Sigmoid colon (tissue), 7 donors: ENCODE data around the gene TBC1D23. TPM values are rescaled to one million over a fixed set of nuclear protein-coding genes. Genes with fewer than 3 reads are reported as not detected.

ENCODE experiments used
- DNase-seq: peaks from one replicate; pipeline ENCODE4 v3.0.0-alpha.2; 2019
- H3K27ac ChIP-seq, 4 donors: fragments of 200-600 bp; sonication (generic); one replicate each; pipeline ENCODE4 v1.5.1; 2016 to 2019; ENCODE audit warnings: mild to moderate bottlenecking in 1 of 4
- H3K27me3 ChIP-seq, 3 donors: fragments of 200-600 bp; sonication (generic); one replicate each; pipeline ENCODE4 v1.5.1; 2019; ENCODE audit warnings: mild to moderate bottlenecking in 1 of 3
- H3K36me3 ChIP-seq, 4 donors: fragments of 200-600 bp; sonication (generic); one replicate each; pipeline ENCODE4 v1.5.1; 2016 to 2019
- H3K4me1 ChIP-seq, 4 donors: fragments of 200-600 bp; sonication (generic); one replicate each; pipeline ENCODE4 v1.5.1; 2017 to 2019
- H3K4me3 ChIP-seq, 4 donors: fragments of 200-600 bp; sonication (generic); one replicate each; pipeline ENCODE4 v1.5.1; 2017 to 2019; ENCODE audit warnings: mild to moderate bottlenecking in 2 of 4, moderate library complexity in 1 of 4
- H3K9me3 ChIP-seq, 4 donors: fragments of 200-600 bp in 3 of 4; sonication (generic) in 3 of 4; one replicate each; pipeline versions ENCODE4 v1.5.1 to v1.6.1; 2013 to 2019
- EP300 ChIP-seq, 4 donors: sonication (generic); formaldehyde crosslinking; IDR thresholded peaks; one replicate each; pipeline ENCODE4 v1.6.1; 2017; ENCODE audit warnings: antibody characterized with exemption in 4 of 4
- POLR2A ChIP-seq, 2 donors: fragments of 450-650 bp; IDR thresholded peaks; one replicate each; pipeline ENCODE4 v1.6.1; 2016; ENCODE audit warnings: antibody characterized with exemption in 2 of 2, mild to moderate bottlenecking in 2 of 2, moderate library complexity in 2 of 2
- POLR2AphosphoS5 ChIP-seq, 4 donors: sonication (generic); formaldehyde crosslinking; IDR thresholded peaks; one replicate each; pipeline ENCODE4 v1.6.1; 2017; ENCODE audit warnings: antibody characterized with exemption in 4 of 4
- WGBS, 2 donors: extraction: QIAGEN DNeasy Blood & Tissue Kit; methylation state at CpG; one replicate each; pipeline ENCODE4 v1.1.7; 2013; 5-methylcytosine and 5-hydroxymethylcytosine counted together
- intact Hi-C: fragments of 100-400 bp; cut with DNase I; formaldehyde crosslinking; loops from one replicate; pipeline ENCODE4 v1.15.1; 2023
- polyA plus RNA-seq, 3 donors: library from polyadenylated mRNA; stranded (reverse); fragments of 200-250 nt; gene quantifications; one replicate each; pipeline ENCODE4 v1.2.3, GENCODE V29; 2013
- total RNA-seq, 4 donors: library from RNA; depleted of rRNA; stranded (reverse); fragments of >200 nt; gene quantifications; one replicate each; pipeline ENCODE4 v1.1.0, GENCODE V29; 2016
- TF ChIP-seq, protein P1 (sequence below), 4 experiments: fragments of 450-650 bp in 3 of 4; fragments of 200-600 bp in 1 of 4; IDR thresholded peaks; one replicate each; pipeline ENCODE4 v1.5.1; 2016 to 2019; ENCODE audit warnings: antibody characterized with exemption in 4 of 4, mild to moderate bottlenecking in 3 of 4, moderate library complexity in 2 of 4
- donor health status: healthy with polysubstance abuse.
- donor health status: Bipolar disorder and iron deficiency.
- donor health status: healthy.

The TBC1D23 gene
- total and polyA plus RNA-seq, 7 donors: 16.0 to 34.9 (median 31.3) TPM

- peaks cover 0 to 61% (median 53%) of the 10 kb centered on the region in 4 donors for H3K4me1 ChIP-seq
- no peak overlapping the region for H3K4me3 ChIP-seq
- H3K36me3 ChIP-seq: no peaks in the 10 kb centered on the region
- H3K27ac ChIP-seq: no peak overlapping the region
- TF ChIP-seq POLR2AphosphoS5 (IDR thresholded peaks at IDR 0.05) (no peak), EP300 (IDR thresholded peaks at IDR 0.05) (no peak), POLR2A (IDR thresholded peaks at IDR 0.05) (no peak)
- TF ChIP-seq, protein P1, sequence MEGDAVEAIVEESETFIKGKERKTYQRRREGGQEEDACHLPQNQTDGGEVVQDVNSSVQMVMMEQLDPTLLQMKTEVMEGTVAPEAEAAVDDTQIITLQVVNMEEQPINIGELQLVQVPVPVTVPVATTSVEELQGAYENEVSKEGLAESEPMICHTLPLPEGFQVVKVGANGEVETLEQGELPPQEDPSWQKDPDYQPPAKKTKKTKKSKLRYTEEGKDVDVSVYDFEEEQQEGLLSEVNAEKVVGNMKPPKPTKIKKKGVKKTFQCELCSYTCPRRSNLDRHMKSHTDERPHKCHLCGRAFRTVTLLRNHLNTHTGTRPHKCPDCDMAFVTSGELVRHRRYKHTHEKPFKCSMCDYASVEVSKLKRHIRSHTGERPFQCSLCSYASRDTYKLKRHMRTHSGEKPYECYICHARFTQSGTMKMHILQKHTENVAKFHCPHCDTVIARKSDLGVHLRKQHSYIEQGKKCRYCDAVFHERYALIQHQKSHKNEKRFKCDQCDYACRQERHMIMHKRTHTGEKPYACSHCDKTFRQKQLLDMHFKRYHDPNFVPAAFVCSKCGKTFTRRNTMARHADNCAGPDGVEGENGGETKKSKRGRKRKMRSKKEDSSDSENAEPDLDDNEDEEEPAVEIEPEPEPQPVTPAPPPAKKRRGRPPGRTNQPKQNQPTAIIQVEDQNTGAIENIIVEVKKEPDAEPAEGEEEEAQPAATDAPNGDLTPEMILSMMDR (IDR thresholded peaks at IDR 0.05): no peak
- no peak for DNase-seq
- intact Hi-C loops: loop anchor here (10.0 kb wide), 2 partner anchors 450 to 1740 kb away; partner anchors contain the start of gene CLDND1
- WGBS, 2 donors: 22 to 67% methylated on average over 1 of the region's 1 CpG
- H3K9me3 ChIP-seq: no peaks in the 10 kb centered on the region
- H3K27me3 ChIP-seq: no peaks in the 10 kb centered on the region
Observed at GRCh38 chr3:100265016-100265415, 4.2 kb downstream of the TBC1D23 start.

DNA sequence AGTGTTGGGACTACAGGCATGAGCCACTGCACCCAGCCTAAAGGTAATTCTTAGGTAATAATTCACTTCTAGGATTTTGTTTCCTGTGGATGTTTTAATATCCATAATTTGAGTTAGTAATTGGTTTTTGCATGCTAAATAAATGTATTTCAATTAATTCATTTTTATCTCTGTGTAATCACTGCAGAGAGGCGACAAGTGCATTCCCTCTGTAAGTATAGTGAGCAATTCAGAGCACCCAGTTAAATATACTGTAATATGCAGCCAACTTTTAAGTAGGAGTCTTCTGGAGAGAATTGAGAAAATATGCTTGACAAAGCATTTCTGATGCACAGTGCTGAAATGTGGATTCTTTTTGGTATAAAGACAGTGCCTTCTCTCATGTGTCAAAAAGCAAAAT, 5.7 kb downstream of the TBC1D23 start:
- no peak for DNase-seq
- H3K4me1 ChIP-seq: peaks cover 0 to 59% (median 48%) of the 10 kb centered on the region in 4 donors
- WGBS, 2 donors: 94 to 96% methylated on average over 1 of the region's 1 CpG
- TF ChIP-seq, protein P1 (IDR thresholded peaks at IDR 0.05): no peak
- TF ChIP-seq POLR2AphosphoS5 (IDR thresholded peaks at IDR 0.05) (no peak), POLR2A (IDR thresholded peaks at IDR 0.05) (no peak)
- H3K9me3 ChIP-seq: no peaks in the 10 kb centered on the region
- no peaks in the 10 kb centered on the region for H3K36me3 ChIP-seq
- H3K4me3 ChIP-seq: no peak overlapping the region
- H3K27me3 ChIP-seq: no peaks in the 10 kb centered on the region
- intact Hi-C loops: loop anchor here (10.0 kb wide), 2 partner anchors 448 to 1742 kb away; partner anchors contain the start of gene CLDND1
- H3K27ac ChIP-seq: no peak overlapping the region

GRCh38 chr3:100268156-100268555, 7.4 kb downstream of the TBC1D23 start:
- intact Hi-C loops: loop anchor here (10.0 kb wide), 2 partner anchors 447 to 1743 kb away; partner anchors contain the start of gene CLDND1
- H3K4me1 ChIP-seq: peaks cover 0 to 45% (median 33%) of the 10 kb centered on the region in 4 donors
- H3K9me3 ChIP-seq: no peaks in the 10 kb centered on the region
- no peaks in the 10 kb centered on the region for H3K36me3 ChIP-seq
- no peak for DNase-seq
- H3K27me3 ChIP-seq: no peaks in the 10 kb centered on the region
- no peak overlapping the region for H3K4me3 ChIP-seq
- TF ChIP-seq, protein P1 (IDR thresholded peaks at IDR 0.05): no peak
- no peak overlapping the region for H3K27ac ChIP-seq

DNA sequence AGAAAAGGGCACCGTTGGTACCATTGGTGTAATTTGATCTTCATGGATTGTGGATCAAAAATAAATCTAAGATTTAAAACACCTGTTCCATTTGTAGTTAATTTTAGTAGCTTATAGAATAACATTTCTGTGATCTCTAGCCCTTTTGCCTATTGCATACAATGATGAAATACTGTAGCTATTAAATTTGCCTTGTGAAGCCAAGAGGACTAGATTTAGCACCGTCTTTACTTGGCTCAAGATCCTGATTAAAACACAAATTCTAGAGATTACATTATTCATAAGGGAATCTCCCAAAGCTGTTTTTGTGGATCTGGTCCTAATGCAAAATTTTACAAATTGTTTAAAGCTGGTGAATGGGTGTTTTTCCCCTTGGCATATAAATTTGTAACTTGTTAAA, 8.2 kb downstream of the TBC1D23 start:
- H3K4me3 ChIP-seq: no peak overlapping the region
- no peak for DNase-seq
- WGBS, 2 donors: 45 to 68% methylated on average over 2 of the region's 2 CpGs
- H3K9me3 ChIP-seq: no peaks in the 10 kb centered on the region
- H3K4me1 ChIP-seq: peaks cover 0 to 37% (median 26%) of the 10 kb centered on the region in 4 donors
- intact Hi-C loops: loop anchor here (10.0 kb wide), 2 partner anchors 446 to 1744 kb away; partner anchors contain the start of gene CLDND1
- H3K27ac ChIP-seq: no peak overlapping the region
- TF ChIP-seq POLR2AphosphoS5 (IDR thresholded peaks at IDR 0.05) (no peak), EP300 (IDR thresholded peaks at IDR 0.05) (no peak), POLR2A (IDR thresholded peaks at IDR 0.05) (no peak)
- TF ChIP-seq, protein P1 (IDR thresholded peaks at IDR 0.05): no peak
- H3K27me3 ChIP-seq: no peaks in the 10 kb centered on the region
- no peaks in the 10 kb centered on the region for H3K36me3 ChIP-seq
